Measurements from ENCODE around the gene OSBPL7. TPM values are rescaled to one million over a fixed set of nuclear protein-coding genes. Genes with fewer than 3 reads are reported as not detected.
"Not testable (repeated sequence)": the region's sequence is repeated elsewhere in the genome, so short reads cannot be mapped to it uniquely, and the experiment has no call there.

Gene OSBPL7
- total RNA-seq, 1 donor from 2014 or later, result 30.0 TPM

DNA sequence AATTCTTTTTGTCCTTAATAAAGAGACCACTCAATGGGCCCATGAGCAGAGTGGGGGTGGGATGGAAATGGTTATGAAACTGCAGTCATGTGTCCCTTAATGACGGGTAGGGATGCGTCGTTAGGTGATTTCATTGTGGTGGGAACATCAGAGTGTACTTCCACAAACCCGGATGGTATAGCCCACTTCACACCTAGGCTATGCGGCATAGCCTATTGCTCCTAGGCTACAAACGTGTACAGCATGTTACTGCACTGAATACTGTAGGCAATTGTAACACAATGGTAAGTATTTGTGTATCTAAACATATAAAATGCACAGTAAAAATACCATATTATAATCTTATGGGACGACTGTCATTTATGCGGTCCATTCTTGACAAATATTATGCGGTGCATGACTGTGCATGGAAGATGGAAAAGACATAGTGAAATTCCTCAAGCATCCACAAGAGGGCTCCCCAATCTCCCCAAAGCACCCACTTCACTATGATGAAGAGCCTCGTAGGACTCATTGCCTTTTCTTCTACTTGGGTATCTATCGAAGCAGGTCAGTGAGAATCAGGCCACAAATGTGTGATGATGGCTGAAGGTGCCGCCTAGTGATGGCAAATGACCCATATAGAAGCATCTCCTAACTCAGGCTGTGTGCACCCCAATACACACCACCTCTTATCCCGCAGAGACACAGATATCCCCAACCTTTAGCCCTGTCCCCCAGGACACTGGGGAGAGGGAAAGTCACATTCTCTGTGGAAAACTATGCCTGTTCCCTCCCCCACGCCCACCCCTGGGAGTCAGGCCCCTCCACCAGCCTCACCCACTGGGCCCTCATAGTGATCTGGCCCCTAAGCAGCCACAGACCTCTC, 45.0 kb downstream of the OSBPL7 start:
- Mint-ChIP-seq H3K27me3 (ENCODE audit: unreplicated experiment) (peaks cover 14% of the 10 kb centered on the region), H3K4me3 (ENCODE audit: unreplicated experiment) (no peak overlapping the region), H3K27ac (ENCODE audit: unreplicated experiment) (no peak overlapping the region), H3K4me1 (ENCODE audit: low read depth, unreplicated experiment) (no peaks in the 10 kb centered on the region), H3K9me3 (ENCODE audit: unreplicated experiment) (no peaks in the 10 kb centered on the region), H3K36me3 (ENCODE audit: unreplicated experiment) (no peaks in the 10 kb centered on the region)
- no peak for DNase-seq
- TF ChIP-seq, protein P1, sequence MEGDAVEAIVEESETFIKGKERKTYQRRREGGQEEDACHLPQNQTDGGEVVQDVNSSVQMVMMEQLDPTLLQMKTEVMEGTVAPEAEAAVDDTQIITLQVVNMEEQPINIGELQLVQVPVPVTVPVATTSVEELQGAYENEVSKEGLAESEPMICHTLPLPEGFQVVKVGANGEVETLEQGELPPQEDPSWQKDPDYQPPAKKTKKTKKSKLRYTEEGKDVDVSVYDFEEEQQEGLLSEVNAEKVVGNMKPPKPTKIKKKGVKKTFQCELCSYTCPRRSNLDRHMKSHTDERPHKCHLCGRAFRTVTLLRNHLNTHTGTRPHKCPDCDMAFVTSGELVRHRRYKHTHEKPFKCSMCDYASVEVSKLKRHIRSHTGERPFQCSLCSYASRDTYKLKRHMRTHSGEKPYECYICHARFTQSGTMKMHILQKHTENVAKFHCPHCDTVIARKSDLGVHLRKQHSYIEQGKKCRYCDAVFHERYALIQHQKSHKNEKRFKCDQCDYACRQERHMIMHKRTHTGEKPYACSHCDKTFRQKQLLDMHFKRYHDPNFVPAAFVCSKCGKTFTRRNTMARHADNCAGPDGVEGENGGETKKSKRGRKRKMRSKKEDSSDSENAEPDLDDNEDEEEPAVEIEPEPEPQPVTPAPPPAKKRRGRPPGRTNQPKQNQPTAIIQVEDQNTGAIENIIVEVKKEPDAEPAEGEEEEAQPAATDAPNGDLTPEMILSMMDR (IDR thresholded peaks at IDR 0.05; ENCODE audit: partially characterized antibody, unreplicated experiment), result peak; percentile 79

DNA sequence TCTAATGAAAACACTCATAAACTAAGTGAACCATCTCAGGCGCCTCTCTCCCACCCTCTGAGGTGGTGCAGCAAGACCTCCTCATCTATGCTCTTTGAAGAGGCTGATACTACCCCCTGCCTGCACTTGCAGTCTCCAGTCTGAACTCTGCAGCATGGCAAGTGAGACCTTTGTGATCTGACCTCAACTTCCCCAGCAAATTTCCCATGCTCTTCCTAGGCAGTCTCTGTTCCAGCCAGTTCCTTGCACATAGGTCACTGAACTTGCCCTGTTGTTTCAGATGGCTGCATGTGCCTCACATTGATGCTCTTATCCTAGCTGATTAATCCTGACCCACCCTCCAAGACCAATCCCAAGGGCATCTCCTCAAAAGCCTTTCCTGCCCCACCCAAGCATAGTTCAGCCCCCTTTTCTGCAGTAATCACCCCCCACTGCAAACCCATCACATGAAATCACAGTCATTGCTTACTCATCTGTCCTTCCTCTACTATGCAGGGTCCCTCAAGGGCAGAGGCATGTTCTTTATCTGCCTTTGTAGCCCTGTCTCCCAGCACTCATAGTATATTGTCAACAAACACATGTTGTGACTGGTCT, 46.5 kb downstream of the OSBPL7 start:
- Mint-ChIP-seq H3K9me3 (ENCODE audit: unreplicated experiment) (peaks cover 2% of the 10 kb centered on the region), H3K4me1 (ENCODE audit: low read depth, unreplicated experiment) (no peaks in the 10 kb centered on the region), H3K4me3 (ENCODE audit: unreplicated experiment) (no peak overlapping the region), H3K36me3 (ENCODE audit: unreplicated experiment) (peaks cover 4% of the 10 kb centered on the region), H3K27ac (ENCODE audit: unreplicated experiment) (no peak overlapping the region), H3K27me3 (ENCODE audit: unreplicated experiment) (peaks cover 14% of the 10 kb centered on the region)
- DNase-seq, result no peak
- TF ChIP-seq, protein P1 (IDR thresholded peaks at IDR 0.05; ENCODE audit: partially characterized antibody, unreplicated experiment), result no peak

DNA sequence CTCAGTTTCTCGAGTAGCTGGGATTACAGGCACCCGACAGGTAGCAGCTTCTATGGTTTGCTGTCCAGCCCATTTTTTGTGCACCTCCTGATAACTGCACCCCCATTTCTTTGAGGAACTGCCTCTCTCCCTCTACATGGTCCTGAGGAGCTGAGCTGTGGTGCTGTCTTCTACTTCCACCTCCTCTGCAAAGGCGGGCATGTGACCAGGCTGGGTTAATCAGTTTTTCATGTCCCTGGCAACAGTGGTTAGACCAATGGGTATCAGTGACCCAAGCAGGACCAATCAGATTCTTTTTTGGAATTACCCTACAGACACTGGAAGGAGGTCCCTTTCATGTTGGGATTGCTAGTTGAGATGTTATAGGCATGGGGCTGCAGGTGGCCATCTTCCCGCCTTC, 47.3 kb downstream of the OSBPL7 start:
- Mint-ChIP-seq H3K9me3 (ENCODE audit: unreplicated experiment) (peaks cover 2% of the 10 kb centered on the region), H3K27ac (ENCODE audit: unreplicated experiment) (no peak overlapping the region), H3K4me3 (ENCODE audit: unreplicated experiment) (no peak overlapping the region), H3K27me3 (ENCODE audit: unreplicated experiment) (peaks cover 14% of the 10 kb centered on the region), H3K36me3 (ENCODE audit: unreplicated experiment) (peaks cover 4% of the 10 kb centered on the region), H3K4me1 (ENCODE audit: low read depth, unreplicated experiment) (no peaks in the 10 kb centered on the region)
- TF ChIP-seq, protein P1 (IDR thresholded peaks at IDR 0.05; ENCODE audit: partially characterized antibody, unreplicated experiment), result no peak
- DNase-seq, result no peak

DNA sequence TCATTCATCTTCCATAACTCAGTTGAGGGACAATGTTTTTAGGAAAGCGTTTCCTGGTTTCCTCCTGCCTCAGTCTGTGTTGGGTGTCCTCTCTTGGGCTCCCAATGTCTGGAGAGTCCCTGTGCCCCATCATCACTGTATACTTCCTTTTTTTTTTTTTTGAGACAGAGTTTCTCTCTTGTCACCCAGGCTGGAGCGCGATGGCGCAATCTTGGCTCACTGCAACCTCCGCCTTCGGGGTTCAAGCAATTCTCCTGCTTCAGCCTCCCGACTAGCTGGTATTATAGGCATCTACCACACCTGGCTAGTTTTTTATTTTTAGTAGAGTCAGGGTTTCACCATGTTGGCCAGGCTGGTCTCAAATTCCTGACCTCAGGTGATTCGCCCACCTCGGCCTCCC, 47.9 kb downstream of the OSBPL7 start:
- not testable (repeated sequence) for H3K9me3 Mint-ChIP-seq (ENCODE audit: unreplicated experiment); H3K27ac Mint-ChIP-seq (ENCODE audit: unreplicated experiment); H3K36me3 Mint-ChIP-seq (ENCODE audit: unreplicated experiment); DNase-seq; H3K4me3 Mint-ChIP-seq (ENCODE audit: unreplicated experiment); H3K4me1 Mint-ChIP-seq (ENCODE audit: low read depth, unreplicated experiment)
- peaks cover 13% of the 10 kb centered on the region for H3K27me3 Mint-ChIP-seq (ENCODE audit: unreplicated experiment)

DNA sequence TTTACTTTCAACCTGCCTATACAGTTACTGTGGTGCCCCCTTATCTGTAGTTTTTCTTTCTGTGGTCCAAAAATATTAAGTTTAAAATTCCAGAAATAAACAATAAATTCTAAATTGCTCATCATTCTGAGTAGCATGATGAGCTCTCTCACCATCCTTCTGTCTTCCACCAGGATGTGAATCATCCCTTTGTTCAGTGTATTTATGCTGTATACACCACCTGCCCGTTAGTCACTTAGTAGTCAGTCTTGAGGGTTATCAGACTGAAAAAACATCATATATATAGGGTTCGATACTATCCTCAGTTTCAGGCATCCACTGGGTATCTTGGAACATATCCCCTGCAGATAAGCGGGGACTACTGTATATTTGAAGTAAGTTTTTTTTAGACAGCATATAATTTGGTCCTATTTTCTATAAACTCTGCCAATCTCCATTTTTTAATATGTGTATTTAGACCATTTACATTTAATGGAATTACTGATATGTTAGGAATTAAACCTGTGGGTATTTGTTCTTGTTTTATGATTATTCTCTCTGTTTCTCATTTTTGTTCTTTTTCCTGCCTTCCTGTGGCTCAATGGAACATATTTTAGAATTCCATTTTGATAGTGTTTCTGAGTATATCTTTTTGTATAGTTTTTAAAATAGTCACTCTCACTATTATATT, 57.5 kb downstream of the OSBPL7 start:
- H3K9me3 Mint-ChIP-seq (ENCODE audit: unreplicated experiment), result peaks cover 4% of the 10 kb centered on the region
- TF ChIP-seq, protein P1 (IDR thresholded peaks at IDR 0.05; ENCODE audit: partially characterized antibody, unreplicated experiment), result no peak
- no peaks in the 10 kb centered on the region for H3K27me3 Mint-ChIP-seq (ENCODE audit: unreplicated experiment)
- peaks cover 12% of the 10 kb centered on the region for H3K36me3 Mint-ChIP-seq (ENCODE audit: unreplicated experiment)
- DNase-seq, result no peak
- H3K27ac Mint-ChIP-seq (ENCODE audit: unreplicated experiment), result no peak overlapping the region
- no peak overlapping the region for H3K4me3 Mint-ChIP-seq (ENCODE audit: unreplicated experiment)
- no peaks in the 10 kb centered on the region for H3K4me1 Mint-ChIP-seq (ENCODE audit: low read depth, unreplicated experiment)
